ENCODE measurements around the gene AFAP1L2. TPM values are rescaled to one million over a fixed set of nuclear protein-coding genes. Genes with fewer than 3 reads are reported as not detected.

Gene AFAP1L2
- polyA plus RNA-seq, 3 donors, result 3.6 to 11.0 (median 6.7) TPM

DNA sequence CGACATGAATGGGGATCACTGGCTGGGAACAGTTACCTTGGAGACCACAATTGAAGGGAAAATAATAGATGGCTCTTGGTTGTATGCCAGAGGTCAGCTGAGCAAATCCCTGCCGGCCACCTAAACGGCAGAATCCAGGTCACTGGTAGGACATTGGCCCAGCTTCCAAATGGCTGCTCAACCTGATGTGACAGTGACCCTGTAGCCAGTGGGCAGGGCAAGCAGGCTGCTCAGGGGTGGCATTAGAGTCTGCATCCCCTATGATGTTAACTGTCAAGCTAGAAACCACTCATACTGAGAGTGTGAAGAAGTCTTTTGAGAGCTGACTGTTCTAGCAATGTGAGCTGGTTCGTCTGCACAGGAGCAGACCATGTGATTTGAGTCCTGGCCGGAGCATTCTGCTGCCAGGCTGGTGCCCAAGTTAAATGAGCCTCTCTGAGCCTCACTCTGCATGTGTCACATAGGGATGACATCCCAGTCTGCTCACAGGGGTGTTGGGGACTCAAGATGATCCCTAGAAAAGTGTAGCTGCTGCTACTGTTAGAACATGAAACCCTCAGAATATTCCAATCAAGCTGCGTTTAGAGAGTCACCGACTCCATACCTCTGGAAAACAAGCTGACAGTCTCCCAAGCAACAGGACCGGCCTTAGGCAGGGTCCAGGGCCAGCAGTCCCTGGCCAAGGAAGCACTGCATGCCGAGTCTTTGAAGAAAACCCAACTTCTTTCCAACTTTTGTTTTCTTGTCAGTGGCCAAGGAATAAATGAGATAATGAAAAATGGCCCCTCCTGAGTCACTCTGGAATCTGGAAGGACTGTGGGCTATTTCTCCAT is 95.6 kb downstream of the AFAP1L2 start:
- no peak overlapping the region for H3K27ac ChIP-seq (ENCODE audit: low read depth, low read length)
- 61 to 73% (median 64%) methylated on average over 9 of the region's 9 CpGs for WGBS, 3 donors

- H3K27ac ChIP-seq (ENCODE audit: low read depth, low read length), result no peak overlapping the region
Observed at GRCh38 chr10:114307731-114308130, 96.6 kb downstream of the AFAP1L2 start.

DNA sequence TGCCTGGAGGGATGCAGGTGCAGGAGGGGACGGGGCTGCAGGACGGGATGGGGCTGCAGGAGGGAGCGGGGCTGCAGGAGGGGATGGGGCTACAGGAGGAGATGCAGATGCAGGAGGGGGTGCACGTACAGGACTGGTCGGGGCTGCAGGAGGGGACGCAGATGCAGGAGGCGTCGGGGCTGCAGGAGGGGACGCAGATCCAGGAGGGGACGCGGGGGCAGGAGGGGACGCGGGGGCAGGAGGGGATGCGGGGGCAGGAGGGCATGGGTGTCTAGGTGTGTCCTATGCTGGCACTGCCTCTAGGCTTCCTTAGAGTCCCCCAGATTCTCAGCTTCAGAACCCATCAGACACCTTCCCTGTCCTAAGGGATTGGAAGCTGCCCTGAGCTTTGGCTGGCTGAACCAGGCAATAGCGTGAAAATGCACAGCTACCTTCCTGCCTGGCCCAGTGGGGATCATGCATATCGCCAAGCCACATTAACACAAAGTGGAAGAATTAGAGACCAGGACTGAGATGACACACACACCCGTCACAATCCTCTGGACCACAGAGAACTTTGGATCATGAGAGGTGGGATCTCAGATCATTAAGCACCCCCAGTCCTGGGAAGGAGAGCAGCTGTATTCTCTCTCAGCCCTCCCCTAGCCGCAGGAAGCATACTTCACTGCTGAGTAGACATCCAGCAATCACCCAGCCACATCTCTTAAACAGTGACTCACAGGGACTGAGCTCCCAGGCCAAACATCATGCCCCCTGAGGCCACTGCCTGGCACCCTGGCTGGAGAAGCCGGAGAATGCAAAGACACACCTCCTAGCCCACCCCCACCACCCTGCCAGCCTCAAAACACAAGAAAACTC is 98.0 kb downstream of the AFAP1L2 start:
- 89 to 94% (median 90%) methylated on average over 14 to 18 of the region's 19 CpGs for WGBS, 3 donors
- no peak overlapping the region for H3K27ac ChIP-seq (ENCODE audit: low read depth, low read length)

More at GRCh38 chr10:114307731-114308130, 96.6 kb downstream of the AFAP1L2 start:
- 73 to 86% (median 78%) methylated on average over 10 of the region's 10 CpGs for WGBS, 3 donors

- WGBS, 3 donors, result 94 to 96% (median 95%) methylated on average over 17 to 18 of the region's 18 CpGs
Observed at GRCh38 chr10:114305521-114305925, 98.8 kb downstream of the AFAP1L2 start.

DNA sequence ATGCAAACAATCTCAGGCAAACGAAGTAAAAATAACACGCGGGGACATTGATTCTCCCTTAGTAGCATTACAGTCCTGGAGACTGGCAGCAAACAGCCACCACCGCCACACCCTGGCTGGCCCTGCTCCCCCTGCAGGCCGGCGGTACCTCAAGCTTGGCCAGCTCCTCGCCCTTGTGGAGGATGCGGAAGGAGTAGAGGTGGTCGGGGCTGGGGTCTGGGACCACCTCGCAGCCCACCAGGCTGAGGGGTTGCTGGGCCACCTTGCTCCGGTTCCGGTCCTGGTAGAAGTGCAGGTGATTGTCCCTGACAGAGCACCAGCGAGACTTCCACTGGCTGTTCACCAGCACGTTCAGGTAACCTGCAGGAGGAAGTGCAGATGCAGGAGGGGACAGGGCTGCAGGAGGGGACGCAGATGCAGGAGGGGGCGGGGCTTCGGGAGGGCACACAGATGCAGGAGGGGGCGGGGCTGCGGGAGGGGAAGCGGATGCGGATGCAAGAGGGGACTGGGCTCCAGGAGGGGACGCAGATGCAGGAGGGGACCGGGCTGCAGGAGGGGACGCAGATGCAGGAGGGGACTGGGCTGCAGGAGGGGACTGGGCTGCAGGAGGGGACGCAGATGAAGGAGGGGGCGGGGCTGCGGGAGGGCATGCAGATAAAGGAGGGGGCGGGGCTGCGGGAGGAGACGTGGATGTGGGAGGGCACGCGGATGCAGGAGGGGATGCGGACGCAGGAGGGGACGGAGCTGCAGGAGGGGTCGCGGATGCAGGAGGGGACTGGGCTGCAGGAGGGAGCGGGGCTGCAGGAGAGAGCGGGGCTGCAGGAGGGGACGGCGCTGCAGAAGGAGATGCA is 99.5 kb downstream of the AFAP1L2 start:
- 13 to 26% (median 24%) methylated on average over 36 to 41 of the region's 41 CpGs for WGBS, 3 donors
- H3K27ac ChIP-seq (ENCODE audit: low read depth, low read length), result no peak overlapping the region

More at GRCh38 chr10:114305521-114305925, 98.8 kb downstream of the AFAP1L2 start:
- H3K27ac ChIP-seq (ENCODE audit: low read depth, low read length), result no peak overlapping the region

DNA sequence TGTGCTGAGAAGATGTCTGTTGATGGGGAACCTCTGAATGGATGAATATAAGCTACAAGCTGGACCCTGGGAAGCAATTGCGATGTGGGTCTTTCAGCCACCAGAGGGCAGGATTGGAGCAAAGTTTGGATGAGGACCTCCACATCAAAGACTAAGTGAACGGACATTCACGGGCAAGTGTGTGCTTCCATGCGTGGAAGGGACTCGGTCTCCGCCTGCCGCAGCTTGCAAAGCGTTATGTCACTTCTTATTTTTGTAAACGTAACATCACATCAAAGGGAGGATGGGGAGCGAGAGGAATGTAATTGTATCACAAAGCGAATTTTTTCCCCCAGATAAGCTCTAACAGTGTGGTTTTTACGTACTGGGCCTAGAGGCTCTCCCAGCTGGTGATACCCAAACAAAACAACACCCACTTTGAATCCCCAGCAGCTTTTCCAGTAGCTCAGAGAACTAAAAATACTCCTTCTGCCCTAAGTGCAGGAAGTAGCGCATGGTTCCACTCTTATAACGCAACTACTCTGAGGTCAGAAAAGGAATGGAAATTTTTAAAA is 100.2 kb downstream of the AFAP1L2 start:
- WGBS, 3 donors, result 6 to 7% (median 7%) methylated on average over 14 of the region's 14 CpGs
- no peak overlapping the region for H3K27ac ChIP-seq (ENCODE audit: low read depth, low read length)

- H3K27ac ChIP-seq (ENCODE audit: low read depth, low read length), result no peak overlapping the region
- 56 to 78% (median 77%) methylated on average over 10 of the region's 10 CpGs for WGBS, 3 donors
Observed at GRCh38 chr10:114303556-114303955, 100.7 kb downstream of the AFAP1L2 start.

DNA sequence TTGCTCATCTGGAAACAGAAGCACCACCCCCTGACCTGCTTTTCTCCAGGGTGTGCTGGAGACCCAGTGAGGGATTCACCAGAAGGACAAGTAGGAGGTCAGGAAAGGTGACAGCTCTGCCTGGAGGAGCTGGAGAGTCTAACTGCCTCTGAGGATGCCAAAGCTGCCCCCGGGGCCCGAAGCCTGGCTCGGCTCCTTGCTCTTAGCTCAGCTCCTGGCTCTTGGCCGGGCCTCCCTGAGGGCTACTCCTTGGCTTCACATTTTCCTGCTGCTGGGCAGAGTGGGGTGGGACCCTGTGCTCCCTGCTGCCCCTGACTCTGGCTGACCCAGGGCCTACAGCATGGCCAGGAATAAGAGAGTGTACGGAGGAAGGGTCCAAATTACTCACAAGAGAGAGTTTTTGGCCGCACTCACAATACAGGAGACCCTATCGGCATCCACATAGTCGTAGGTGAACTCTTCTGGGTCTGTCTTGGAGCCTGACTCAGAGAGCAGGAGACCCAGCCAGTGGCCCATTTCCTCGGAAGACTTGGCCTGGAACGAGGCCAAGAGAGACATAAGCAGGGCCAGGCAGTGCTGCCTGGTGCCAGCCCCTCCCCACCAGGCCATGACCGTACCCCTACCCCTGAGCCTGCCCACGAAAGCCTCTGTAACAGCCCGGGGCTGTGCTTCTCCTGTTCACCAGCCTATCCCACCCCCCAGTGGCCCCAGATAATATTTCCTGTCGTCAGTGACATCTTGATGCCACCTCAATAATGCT is 102.2 kb downstream of the AFAP1L2 start:
- H3K27ac ChIP-seq (ENCODE audit: low read depth, low read length), result no peak overlapping the region
- 40 to 62% (median 43%) methylated on average over 14 of the region's 14 CpGs for WGBS, 3 donors

DNA sequence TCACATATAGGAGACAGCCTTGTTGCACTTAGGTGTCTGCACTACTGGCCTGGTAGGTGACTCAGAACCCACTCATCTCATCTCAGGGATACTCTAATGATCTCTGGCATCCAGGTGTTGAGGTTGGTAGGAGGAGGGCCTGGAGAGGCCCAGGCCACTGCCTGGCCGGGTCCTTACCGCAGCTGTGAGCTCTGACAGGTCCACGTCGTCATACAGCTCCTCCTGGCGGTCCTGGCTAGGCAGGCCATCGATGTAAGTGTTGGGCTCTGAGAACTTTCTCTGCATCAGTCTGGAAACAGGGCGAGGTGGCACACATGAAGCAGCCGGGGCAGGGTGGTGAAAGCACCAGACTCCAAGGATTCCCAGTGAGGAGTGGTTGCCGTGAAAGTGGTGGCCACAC is 103.1 kb downstream of the AFAP1L2 start:
- H3K27ac ChIP-seq (ENCODE audit: low read depth, low read length), result no peak overlapping the region
- WGBS, 3 donors, result 92 to 96% (median 92%) methylated on average over 9 of the region's 9 CpGs

DNA sequence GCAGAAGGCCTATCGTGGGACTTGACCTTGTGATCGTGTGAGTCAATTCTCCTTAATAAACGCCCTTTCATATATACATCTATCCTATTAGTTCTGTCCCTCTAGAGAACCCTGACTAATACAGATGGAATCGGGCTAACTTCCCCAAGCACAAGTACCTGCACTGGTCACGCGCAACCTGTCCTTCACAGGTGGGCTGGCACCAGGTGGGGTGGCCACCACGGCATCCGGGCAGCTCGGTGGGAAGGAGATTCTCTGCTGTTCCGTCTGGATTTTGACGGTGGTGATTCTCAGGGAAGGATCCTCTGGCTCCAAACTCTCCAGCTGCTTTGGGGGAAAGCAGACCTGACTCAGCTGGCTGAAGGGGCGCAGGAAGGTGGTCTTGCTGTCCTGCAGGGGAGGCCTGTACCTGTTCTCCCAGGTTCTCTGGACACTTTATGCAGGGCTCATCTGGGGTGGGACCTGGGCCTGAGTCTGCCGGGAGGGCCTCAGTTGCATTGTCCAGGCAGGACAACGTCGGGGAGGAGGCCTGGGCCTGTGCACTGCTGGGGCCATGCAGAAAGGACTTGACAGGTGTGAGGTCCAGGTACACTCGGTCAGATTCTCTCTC is 104.2 kb downstream of the AFAP1L2 start:
- 89 to 94% (median 93%) methylated on average over 16 of the region's 16 CpGs for WGBS, 3 donors

DNA sequence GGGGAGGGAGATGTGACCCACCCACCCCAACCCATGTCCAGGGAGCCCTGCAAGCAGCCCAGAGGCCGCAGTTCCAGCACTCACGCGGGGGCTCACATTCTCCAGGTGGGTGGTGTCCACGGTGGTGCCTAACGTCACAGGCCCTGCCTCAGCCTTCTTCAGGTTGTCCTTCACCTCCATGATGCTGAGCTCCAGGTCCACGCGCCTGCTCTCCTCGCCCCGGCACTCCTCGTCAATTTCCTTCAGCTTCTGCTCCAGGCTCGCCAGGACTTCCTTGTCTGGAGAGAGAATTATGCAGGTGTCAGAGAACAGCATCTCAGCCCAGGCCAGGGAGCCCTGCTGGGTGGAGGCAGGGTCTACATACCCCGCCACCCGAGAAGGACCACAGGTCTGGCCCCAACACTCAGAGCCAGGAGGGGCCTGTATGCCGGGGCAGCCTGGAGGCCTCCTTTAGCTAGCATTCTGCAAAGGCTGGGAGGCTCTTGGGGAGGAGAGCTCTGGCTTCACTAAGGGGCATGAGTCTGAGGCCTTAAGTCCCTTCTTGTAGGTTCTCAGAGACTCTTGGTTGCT is 107.1 kb downstream of the AFAP1L2 start:
- no peak overlapping the region for H3K27ac ChIP-seq (ENCODE audit: low read depth, low read length)
- 96 to 99% (median 97%) methylated on average over 10 to 14 of the region's 14 CpGs for WGBS, 3 donors

More for the DNA sequence above, 104.2 kb downstream of the AFAP1L2 start:
- H3K27ac ChIP-seq (ENCODE audit: low read depth, low read length), result no peak overlapping the region

DNA sequence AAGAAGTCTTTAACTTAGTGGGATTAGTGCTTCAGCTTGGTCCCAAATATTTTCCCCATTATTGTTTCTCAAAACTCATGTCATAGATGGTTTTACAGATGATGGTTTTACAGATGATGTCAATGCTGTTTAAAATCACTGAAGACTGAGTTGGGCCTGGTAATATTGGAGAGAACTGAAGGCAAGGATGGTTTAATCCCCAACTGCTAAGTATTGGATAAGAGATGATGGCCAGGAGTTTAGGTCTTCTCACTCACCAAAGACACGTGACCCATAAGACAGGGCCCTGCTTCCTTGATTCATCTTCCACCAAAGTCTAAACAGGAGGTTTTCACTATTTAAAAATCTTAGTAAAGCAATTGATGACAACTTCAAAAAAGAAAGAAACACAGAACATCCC is 108.9 kb downstream of the AFAP1L2 start:
- 0 to 46% (median 0%) methylated on average over 1 of the region's 1 CpG for WGBS, 3 donors

DNA sequence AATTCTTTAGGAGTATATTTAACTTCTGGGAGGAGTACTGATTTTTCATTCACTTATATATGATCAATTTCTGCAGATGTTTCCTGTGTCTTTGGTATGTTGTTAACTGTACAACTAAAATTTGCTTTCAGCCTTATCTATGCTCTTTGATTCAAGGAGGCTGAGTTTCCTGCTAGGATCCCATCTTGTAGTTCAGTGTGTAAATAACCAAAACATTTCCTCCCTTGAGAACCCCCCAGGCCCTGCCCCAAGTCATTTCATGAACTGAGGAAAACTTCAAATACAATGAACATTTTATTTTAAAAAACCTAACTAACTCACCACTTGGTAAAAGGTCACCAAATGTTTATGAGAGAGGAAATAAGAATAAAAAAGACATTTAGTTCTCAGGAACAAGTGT is 109.8 kb downstream of the AFAP1L2 start:
- H3K27ac ChIP-seq (ENCODE audit: low read depth, low read length), result no peak overlapping the region

More for the DNA sequence above, 108.9 kb downstream of the AFAP1L2 start:
- no peak overlapping the region for H3K27ac ChIP-seq (ENCODE audit: low read depth, low read length)

GRCh38 chr10:114293075-114293474 is 111.2 kb downstream of the AFAP1L2 start:
- no peak overlapping the region for H3K27ac ChIP-seq (ENCODE audit: low read depth, low read length)
- 86 to 91% (median 89%) methylated on average over 5 of the region's 5 CpGs for WGBS, 3 donors

- 78 to 91% (median 90%) methylated on average over 8 of the region's 8 CpGs for WGBS, 3 donors
- no peak overlapping the region for H3K27ac ChIP-seq (ENCODE audit: low read depth, low read length)
Observed at GRCh38 chr10:114291516-114291915, 112.8 kb downstream of the AFAP1L2 start.

DNA sequence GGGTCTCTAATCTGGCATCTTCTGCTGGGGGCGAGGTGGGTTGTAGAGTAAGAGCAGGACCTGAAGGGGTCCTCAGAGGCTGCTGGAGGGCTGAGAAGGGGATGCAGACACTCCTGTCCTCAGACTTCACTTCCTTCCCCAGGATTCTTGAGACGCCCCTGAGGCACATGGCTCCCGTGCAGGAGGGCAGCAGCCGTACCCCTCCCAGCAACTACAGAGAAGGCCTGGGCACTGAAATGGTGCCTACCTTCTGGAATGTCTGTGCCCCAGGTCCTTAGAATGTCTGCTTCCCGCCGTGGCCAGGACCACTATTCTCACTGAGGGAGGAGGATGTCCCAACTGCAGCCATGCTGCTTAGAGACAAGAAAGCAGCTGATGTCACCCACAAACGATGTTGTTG is 113.2 kb downstream of the AFAP1L2 start:
- H3K27ac ChIP-seq (ENCODE audit: low read depth, low read length), result no peak overlapping the region
- WGBS, 3 donors, result 86 to 91% (median 89%) methylated on average over 7 of the region's 7 CpGs

DNA sequence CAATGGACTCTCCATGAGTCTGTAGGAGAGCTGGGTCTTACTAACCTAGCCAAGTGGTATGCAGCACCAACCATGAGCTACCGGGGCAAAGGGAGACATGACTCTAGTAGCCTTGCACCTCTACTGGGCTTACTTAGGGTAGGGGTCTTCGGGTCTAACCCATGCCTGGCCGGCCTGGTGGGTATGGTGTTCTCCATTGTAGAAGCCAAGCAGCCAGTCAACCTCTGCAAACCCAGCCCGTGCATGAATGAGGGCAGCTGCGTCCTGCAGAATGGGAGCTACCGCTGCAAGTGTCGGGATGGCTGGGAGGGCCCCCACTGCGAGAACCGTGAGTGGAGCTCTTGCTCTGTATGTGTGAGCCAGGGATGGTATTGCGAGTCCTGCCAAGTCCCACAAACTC is 114.3 kb downstream of the AFAP1L2 start:
- WGBS, 3 donors, result 95 to 98% (median 97%) methylated on average over 10 of the region's 10 CpGs
- no peak overlapping the region for H3K27ac ChIP-seq (ENCODE audit: low read depth, low read length)

Data from adipose tissue (tissue), 3 donors.